GM12865 (cell line): Measurements from ENCODE around the gene ZNF775.

Experiments used
- DNase-seq: peaks from one replicate; pipeline ENCODE4 v3.0.0; 2010; ENCODE audit warnings: low read depth
- H3K4me3 ChIP-seq: 2 replicates; pipeline ENCODE4 v1.5.1; 2011; ENCODE audit warnings: mild to moderate bottlenecking, low read depth, low read length, control low read depth
- CTCF ChIP-seq: IDR thresholded peaks from 2 replicates; pipeline ENCODE4 v1.5.1; 2011; ENCODE audit warnings: low read length, control low read depth, low read depth, inconsistent platforms; ENCODE audit not compliant: insufficient read depth; ENCODE audit errors: missing control alignments

The ZNF775 gene

GRCh38 chr7:150377196-150377595 is 1.9 kb upstream of the ZNF775 start:
- H3K4me3 ChIP-seq: no peak overlapping the region
- peak; percentile 38 for DNase-seq
- no peak for TF ChIP-seq CTCF

GRCh38 chr7:150377635-150378034 is 1.5 kb upstream of the ZNF775 start:
- TF ChIP-seq CTCF: no peak
- peak overlapping the region; percentile 83; the same call in 1 of the 2 replicates for H3K4me3 ChIP-seq
- no peak for DNase-seq

- DNase-seq: peak; percentile 77
- peak; percentile 1 for TF ChIP-seq CTCF
- H3K4me3 ChIP-seq: peak overlapping the region; percentile 83
Measured at GRCh38 chr7:150378115-150378852, 846 bp upstream of the ZNF775 start.

DNA sequence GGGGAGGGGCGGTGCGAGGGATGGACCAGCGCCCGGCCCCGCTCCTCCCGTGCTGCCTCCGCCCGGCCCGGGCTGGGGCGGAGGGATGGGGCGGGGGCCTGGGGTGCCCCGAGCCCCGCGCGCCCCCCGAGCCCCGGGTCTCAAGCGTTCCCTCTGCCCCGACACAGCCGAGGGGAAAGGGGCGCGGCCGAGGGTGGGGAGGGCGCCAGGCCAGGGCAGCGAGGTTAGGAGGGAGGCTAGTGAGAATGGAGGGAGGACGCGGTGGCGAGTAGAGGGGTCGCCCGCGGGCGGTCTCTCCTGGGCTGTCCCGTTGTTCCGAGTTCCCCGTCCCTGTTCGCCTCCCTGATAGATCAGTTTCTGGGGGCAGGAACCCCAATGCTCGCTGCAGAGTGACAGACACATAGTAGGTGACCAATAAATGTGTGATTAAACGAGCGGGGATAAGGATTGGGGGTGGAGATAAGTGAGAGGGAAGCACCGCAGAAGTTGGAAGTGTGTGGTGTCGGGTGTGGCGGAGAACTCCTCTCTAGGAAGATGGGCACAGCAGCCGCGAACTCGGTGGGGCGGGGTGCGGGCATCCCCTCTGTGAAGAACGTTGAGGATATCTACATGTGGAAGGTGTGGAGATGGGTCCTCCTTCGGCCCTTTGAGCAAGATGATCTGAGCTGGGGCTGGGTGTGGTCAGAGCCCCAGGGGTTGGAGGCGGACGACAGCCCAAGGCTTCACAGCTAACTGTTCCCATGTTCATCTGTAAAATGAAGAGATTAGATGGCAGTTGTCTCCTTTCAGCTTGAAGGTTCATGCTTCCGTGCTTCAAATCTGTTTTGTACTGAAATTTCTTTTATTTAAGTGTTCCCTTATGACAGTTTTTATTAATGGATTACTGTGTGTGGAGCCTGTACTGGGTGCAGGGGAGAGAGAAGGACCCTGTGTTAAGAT is 580 bp downstream of the ZNF775 start:
- peak; percentile 70 for DNase-seq
- peak overlapping the region; percentile 86 for H3K4me3 ChIP-seq
- TF ChIP-seq CTCF: no peak

DNA sequence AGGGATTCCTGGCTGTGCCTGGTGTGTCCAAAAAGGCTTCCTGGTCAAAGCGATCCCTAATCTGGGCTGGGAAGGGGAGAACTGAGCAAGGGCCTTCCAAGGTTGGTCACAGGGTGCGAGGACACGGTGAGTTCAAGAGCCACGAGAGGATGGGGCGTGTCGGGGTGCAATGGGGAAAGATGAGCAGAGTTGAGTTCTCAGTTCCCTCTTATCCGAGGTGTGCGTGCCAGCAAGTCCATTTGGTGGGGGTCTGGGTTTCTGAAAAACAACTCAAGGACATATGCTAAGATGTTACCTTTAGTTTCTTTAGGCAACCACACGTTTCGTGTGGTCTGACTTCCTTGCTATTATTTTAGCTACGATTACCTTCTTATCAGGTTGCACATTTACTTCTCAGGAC is 1.3 kb downstream of the ZNF775 start:
- peak; percentile 90 for DNase-seq
- TF ChIP-seq CTCF: no peak
- peak overlapping the region; percentile 86 for H3K4me3 ChIP-seq

DNA sequence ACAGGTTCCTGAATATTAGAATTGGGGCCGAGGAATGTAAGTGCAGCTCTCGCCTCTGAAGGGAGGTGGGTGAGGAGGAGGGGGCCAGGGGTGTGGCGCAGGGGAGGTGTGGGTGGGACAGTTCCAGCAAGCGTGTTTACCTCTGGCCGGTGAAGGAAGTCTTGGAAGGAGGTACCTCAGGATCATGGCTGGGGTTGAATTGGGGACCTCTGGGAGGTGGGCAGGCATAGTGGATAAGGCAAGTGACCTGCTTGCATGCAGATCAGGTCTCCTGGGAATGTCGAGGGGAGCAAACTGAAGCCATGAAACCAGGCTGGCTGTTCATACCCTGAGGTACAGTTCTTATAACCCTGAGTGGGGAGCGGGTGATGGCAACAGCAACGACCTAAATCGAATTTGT is 2.0 kb downstream of the ZNF775 start:
- no peak for TF ChIP-seq CTCF
- DNase-seq: no peak
- H3K4me3 ChIP-seq: peak overlapping the region; percentile 86
